WTC11 (cell line): ENCODE data around the gene GPR137B. TPM values are rescaled to one million over a fixed set of nuclear protein-coding genes. Genes with fewer than 3 reads are reported as not detected.

Source experiments
- ATAC-seq: fragments of 200-7000 bp; cut with Tn5 transposase; 2 replicates; pipeline ENCODE4 v1.10.0; 2021; ENCODE audit warnings: mild to moderate bottlenecking, moderate library complexity
- CTCF ChIA-PET: fragments of 300-600 bp; sonication (Branson Sonifier 250); formaldehyde crosslinking; loops from one replicate; lab custom pipeline; 2021; ENCODE audit warnings: antibody characterized with exemption; lab: Charles Lee
- POLR2A ChIA-PET: fragments of 350-600 bp; sonication (Branson Sonifier 250); formaldehyde crosslinking; loops from one replicate; lab custom pipeline; 2021; ENCODE audit warnings: antibody characterized with exemption; lab: Charles Lee
- DNase-seq: peaks from one replicate; pipeline ENCODE4 v3.0.0; 2021; ENCODE audit warnings: low spot score
- H3K27ac Mint-ChIP-seq: 2 replicates; pipeline ENCODE4 v1.8.0; 2021; ENCODE audit warnings: mixed read lengths
- H3K27me3 Mint-ChIP-seq: 2 replicates; pipeline ENCODE4 v1.8.0; 2021; ENCODE audit warnings: low read depth, mild to moderate bottlenecking, moderate library complexity, mixed read lengths
- H3K36me3 Mint-ChIP-seq: 2 replicates; pipeline ENCODE4 v1.8.0; 2021; ENCODE audit warnings: mixed read lengths
- H3K4me1 Mint-ChIP-seq: 2 replicates; pipeline ENCODE4 v1.8.0; 2022; ENCODE audit warnings: mixed read lengths
- H3K4me3 Mint-ChIP-seq: 2 replicates; pipeline ENCODE4 v1.8.0; 2021; ENCODE audit warnings: mild to moderate bottlenecking, moderate library complexity, mixed read lengths
- H3K9me3 Mint-ChIP-seq: 2 replicates; pipeline ENCODE4 v1.8.0; 2021; ENCODE audit warnings: mixed read lengths
- CBFB ChIP-seq: sonication (generic); formaldehyde crosslinking; IDR thresholded peaks from 2 replicates; pipeline ENCODE4 v1.8.1; 2022; ENCODE audit warnings: mild to moderate bottlenecking, low read depth, missing genetic modification reagents
- E2F4 ChIP-seq: sonication (generic); formaldehyde crosslinking; IDR thresholded peaks from 2 replicates; pipeline ENCODE4 v1.8.1; 2022; ENCODE audit warnings: low read depth, mild to moderate bottlenecking, moderate library complexity, missing genetic modification reagents, borderline replicate concordance
- FOXP1 ChIP-seq: sonication (generic); formaldehyde crosslinking; IDR thresholded peaks from 2 replicates; pipeline ENCODE4 v1.8.0; 2022; ENCODE audit warnings: missing genetic modification reagents, mild to moderate bottlenecking, moderate library complexity, borderline replicate concordance
- GTF2I ChIP-seq: fragments of 250-450 bp; sonication (Bioruptor Pico); conservative IDR thresholded peaks from 2 replicates; pipeline ENCODE4 v1.4.0; 2021; ENCODE audit warnings: mild to moderate bottlenecking
- MLX ChIP-seq: sonication (generic); formaldehyde crosslinking; IDR thresholded peaks from 2 replicates; pipeline ENCODE4 v1.8.1; 2023; ENCODE audit warnings: mild to moderate bottlenecking, missing genetic modification reagents, moderate library complexity
- PRRX2 ChIP-seq: fragments of 250-450 bp; sonication (Bioruptor Pico); IDR thresholded peaks from 2 replicates; pipeline ENCODE4 v1.8.0; 2021; ENCODE audit warnings: mild to moderate bottlenecking
- RORB ChIP-seq: fragments of 250-450 bp; sonication (Bioruptor Pico); IDR thresholded peaks from 2 replicates; pipeline ENCODE4 v1.9.0; 2021; ENCODE audit warnings: mild to moderate bottlenecking
- SMAD4 ChIP-seq: sonication (generic); formaldehyde crosslinking; IDR thresholded peaks from 2 replicates; pipeline ENCODE4 v1.8.0; 2022; ENCODE audit warnings: mild to moderate bottlenecking, missing genetic modification reagents
- USF2 ChIP-seq: sonication (generic); formaldehyde crosslinking; IDR thresholded peaks from 2 replicates; pipeline ENCODE4 v1.8.1; 2023; ENCODE audit warnings: mild to moderate bottlenecking, missing genetic modification reagents, moderate library complexity
- ZNF317 ChIP-seq: sonication (generic); formaldehyde crosslinking; IDR thresholded peaks from 2 replicates; pipeline ENCODE4 v1.8.1; 2023; ENCODE audit warnings: low read depth, mild to moderate bottlenecking, moderate library complexity, missing genetic modification reagents, borderline replicate concordance
- ZNF416 ChIP-seq: fragments of 250-450 bp; sonication (Bioruptor Pico); IDR thresholded peaks from 2 replicates; pipeline ENCODE4 v1.9.0; 2021; ENCODE audit warnings: mild to moderate bottlenecking, inconsistent platforms
- total RNA-seq: library from RNA; stranded (reverse); gene quantifications from 3 replicates; pipeline ENCODE4 v1.2.3, GENCODE V29; 2021
- TF ChIP-seq, protein P1 (sequence below): sonication (generic); formaldehyde crosslinking; conservative IDR thresholded peaks from 2 replicates; pipeline ENCODE4 v1.8.1; 2023; ENCODE audit warnings: mild to moderate bottlenecking, low read depth, missing genetic modification reagents, moderate library complexity

Gene GPR137B
- total RNA-seq, 1 experiment from 2014 or later = 6.3 TPM

DNA sequence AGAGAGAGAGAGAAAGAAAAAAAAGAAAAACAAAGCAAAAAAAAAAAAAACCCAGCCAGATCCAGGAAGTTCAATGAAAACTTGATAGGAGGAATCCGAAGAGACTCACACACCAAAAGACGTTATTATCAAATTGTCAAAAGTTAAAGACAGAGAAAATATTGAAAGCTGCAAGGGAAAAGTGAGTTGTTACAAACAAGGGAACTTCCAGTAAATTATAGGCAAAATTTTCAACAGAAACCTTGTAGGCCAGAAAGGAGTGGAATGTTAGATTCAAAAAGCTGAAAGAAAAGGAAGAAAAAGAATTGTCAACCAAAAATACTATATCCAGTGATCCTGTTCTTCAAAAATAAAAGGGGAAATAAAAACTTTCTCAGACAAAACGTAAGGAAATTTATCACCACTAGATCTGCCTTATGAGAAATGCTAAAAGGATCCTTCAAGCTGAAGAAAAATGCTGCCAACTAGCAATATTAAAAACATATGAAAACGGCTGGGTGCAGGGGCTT, 115.8 kb downstream of the GPR137B start:
- Mint-ChIP-seq H3K27ac (no peak overlapping the region), H3K9me3 (peaks cover 39% of the 10 kb centered on the region), H3K27me3 (peaks cover 4% of the 10 kb centered on the region; the same call in 1 of the 2 replicates), H3K4me3 (no peak overlapping the region), H3K36me3 (peaks cover 28% of the 10 kb centered on the region), H3K4me1 (no peaks in the 10 kb centered on the region)
- DNase-seq (no peak), ATAC-seq (no peak)
- POLR2A ChIA-PET = no interaction called here
- TF ChIP-seq CBFB (CRISPR knock-in tag) (no peak), GTF2I (no peak), SMAD4 (CRISPR knock-in tag) (no peak), FOXP1 (CRISPR knock-in tag) (no peak), USF2 (CRISPR knock-in tag) (no peak), E2F4 (CRISPR knock-in tag) (no peak), ZNF416 (no peak), RORB (CRISPR knock-in tag) (no peak), ZNF317 (no peak), PRRX2 (CRISPR knock-in tag) (no peak), MLX (CRISPR knock-in tag) (no peak)
- TF ChIP-seq, protein P1, sequence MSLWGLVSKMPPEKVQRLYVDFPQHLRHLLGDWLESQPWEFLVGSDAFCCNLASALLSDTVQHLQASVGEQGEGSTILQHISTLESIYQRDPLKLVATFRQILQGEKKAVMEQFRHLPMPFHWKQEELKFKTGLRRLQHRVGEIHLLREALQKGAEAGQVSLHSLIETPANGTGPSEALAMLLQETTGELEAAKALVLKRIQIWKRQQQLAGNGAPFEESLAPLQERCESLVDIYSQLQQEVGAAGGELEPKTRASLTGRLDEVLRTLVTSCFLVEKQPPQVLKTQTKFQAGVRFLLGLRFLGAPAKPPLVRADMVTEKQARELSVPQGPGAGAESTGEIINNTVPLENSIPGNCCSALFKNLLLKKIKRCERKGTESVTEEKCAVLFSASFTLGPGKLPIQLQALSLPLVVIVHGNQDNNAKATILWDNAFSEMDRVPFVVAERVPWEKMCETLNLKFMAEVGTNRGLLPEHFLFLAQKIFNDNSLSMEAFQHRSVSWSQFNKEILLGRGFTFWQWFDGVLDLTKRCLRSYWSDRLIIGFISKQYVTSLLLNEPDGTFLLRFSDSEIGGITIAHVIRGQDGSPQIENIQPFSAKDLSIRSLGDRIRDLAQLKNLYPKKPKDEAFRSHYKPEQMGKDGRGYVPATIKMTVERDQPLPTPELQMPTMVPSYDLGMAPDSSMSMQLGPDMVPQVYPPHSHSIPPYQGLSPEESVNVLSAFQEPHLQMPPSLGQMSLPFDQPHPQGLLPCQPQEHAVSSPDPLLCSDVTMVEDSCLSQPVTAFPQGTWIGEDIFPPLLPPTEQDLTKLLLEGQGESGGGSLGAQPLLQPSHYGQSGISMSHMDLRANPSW (CRISPR knock-in tag) = no peak
- TF ChIP-seq, all 79 proteins: peak for 0
- CTCF ChIA-PET = interaction anchor here (0.6 kb wide), 1 partner anchor 194 kb away, joined by 5 read pairs; no protein-coding TSS in a partner anchor

Other genes with a start within 250 kb of the GPR137B start
- 19.2 to 29.8 TPM (median 28.6 TPM) in 3 replicates for gene NID1, start 77.4 kb upstream of the GPR137B start, total RNA-seq
- 3.2 to 4.7 TPM (median 4.4 TPM) in 3 replicates for gene ERO1B, start 139.4 kb downstream of the GPR137B start, total RNA-seq